DOHH2 (cell line): ENCODE measurements around the gene CWC27.

Source experiments
- EZH2phosphoT487 ChIP-seq: fragments of 200-600 bp; sonication (generic); IDR thresholded peaks from 2 replicates; pipeline ENCODE4 v1.6.1; 2017; ENCODE audit warnings: borderline replicate concordance, mild to moderate bottlenecking, antibody characterized with exemption, low read length, moderate library complexity, mixed read lengths
- TF ChIP-seq, protein P1 (sequence below): fragments of 200-600 bp; sonication (generic); IDR thresholded peaks from one replicate; pipeline ENCODE4 v1.5.1; 2014; ENCODE audit warnings: antibody characterized with exemption, mild to moderate bottlenecking, low read depth, low read length; ENCODE audit not compliant: poor library complexity, severe bottlenecking

DNA sequence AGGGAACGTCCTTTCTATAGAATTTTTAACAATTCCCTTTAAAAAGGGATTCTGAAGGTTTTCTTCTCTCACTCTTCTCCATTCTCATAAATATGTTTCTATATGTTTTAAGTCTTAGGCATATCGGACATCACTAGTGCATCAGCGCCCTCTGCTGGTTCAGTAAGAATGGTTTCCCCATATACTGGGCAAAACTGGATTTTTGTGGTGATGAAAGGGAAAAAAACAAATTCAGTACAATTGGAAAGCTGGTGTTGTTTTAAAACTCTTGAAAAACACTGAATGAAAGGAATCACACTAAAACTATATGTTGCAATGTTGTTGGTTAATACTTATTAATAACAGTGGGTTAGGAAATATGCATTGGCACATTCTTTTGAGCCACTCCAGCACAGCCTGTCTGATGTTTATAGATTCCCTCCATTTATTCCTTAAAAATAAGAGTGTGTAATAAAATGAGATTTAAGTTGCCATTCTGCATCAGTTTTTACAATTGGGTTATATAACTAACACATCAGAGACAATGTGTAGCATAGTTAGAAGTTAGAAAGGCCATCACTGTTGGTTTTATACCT is 15.8 kb downstream of the CWC27 start:
- TF ChIP-seq, protein P1, sequence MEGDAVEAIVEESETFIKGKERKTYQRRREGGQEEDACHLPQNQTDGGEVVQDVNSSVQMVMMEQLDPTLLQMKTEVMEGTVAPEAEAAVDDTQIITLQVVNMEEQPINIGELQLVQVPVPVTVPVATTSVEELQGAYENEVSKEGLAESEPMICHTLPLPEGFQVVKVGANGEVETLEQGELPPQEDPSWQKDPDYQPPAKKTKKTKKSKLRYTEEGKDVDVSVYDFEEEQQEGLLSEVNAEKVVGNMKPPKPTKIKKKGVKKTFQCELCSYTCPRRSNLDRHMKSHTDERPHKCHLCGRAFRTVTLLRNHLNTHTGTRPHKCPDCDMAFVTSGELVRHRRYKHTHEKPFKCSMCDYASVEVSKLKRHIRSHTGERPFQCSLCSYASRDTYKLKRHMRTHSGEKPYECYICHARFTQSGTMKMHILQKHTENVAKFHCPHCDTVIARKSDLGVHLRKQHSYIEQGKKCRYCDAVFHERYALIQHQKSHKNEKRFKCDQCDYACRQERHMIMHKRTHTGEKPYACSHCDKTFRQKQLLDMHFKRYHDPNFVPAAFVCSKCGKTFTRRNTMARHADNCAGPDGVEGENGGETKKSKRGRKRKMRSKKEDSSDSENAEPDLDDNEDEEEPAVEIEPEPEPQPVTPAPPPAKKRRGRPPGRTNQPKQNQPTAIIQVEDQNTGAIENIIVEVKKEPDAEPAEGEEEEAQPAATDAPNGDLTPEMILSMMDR = peak; percentile 95
- no peak for TF ChIP-seq EZH2phosphoT487
